ENCODE results near the gene RAPGEF4. TPM values are rescaled to one million over a fixed set of nuclear protein-coding genes. Genes with fewer than 3 reads are reported as not detected.

RAPGEF4 gene
- total RNA-seq, 6 experiments from 2014 or later, result 9.5 to 18.4 (median 14.7) TPM

DNA sequence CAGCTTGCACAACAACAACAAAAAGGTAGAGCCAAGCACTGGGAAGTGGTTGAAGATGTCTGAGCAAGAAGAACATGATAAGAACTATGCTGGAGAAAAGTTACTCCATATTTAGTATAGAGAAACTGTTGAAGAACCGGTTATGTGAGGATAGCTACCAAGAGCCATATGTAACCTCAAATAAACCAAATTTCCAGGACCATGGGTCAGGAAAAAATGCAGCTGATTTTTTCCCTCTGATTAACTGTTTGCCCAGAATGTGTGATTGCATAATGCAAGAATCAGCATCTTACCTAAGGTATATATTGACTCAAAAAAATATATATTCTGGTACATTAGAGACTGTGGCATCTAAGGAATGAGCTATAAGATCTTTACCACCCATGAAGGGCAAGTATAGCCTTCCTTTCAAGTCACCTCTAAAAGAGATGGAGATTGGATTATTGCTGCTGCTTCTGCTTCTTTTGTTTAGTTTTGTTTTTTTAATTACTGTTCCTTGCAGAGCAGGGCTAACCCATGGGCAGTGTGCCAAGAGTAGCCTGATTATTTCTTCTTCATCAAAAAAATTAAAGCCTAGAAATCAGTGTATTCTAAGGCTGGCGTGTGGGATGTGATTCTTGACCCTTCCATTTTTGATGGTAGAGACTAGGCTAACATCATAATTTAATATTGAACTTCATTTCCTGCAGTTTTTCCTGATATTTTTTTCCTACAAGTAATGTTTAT lies 263.1 kb downstream of the RAPGEF4 start:
- 86% methylated on average over 2 of the region's 2 CpGs for WGBS (ENCODE audit: insufficient coverage, low coverage, low lambda C conversion rate, missing lambda C conversion rate)
- intact Hi-C loops (cut with DNase I), result no loop called here

DNA sequence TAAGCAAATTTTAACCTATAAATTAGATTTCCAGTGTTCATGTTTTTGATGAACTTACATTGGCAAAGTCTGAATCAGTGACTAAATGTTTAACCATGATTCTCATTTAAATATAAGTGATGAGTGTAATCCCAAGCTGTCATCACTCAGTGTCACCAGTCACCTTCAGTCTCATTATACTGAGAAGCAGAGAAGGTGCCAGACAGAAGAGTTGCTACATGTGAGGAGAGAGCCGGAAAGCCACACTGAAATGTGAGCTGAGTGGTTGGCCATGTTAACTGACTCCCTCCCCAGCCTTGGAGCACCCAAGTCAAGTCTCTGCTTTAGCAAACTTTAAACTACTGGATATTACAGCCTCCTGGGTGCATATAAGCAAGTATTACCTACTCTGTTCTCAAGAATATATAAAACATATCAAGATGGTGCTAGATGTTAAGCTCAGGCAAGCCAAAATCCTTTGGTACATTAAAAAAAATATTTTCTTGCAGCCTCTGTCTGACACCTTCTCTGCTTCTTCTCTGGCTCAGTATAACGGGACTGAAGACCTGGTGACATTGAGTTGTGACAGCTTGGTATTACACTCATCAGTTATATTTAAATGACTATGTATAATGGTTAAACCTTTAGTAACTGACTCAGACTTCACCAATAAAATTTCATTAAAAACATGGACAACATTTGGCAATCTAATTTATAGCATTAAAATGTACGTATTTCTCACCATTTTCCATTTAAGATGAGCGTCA lies 264.2 kb downstream of the RAPGEF4 start:
- TF ChIP-seq, protein P1, sequence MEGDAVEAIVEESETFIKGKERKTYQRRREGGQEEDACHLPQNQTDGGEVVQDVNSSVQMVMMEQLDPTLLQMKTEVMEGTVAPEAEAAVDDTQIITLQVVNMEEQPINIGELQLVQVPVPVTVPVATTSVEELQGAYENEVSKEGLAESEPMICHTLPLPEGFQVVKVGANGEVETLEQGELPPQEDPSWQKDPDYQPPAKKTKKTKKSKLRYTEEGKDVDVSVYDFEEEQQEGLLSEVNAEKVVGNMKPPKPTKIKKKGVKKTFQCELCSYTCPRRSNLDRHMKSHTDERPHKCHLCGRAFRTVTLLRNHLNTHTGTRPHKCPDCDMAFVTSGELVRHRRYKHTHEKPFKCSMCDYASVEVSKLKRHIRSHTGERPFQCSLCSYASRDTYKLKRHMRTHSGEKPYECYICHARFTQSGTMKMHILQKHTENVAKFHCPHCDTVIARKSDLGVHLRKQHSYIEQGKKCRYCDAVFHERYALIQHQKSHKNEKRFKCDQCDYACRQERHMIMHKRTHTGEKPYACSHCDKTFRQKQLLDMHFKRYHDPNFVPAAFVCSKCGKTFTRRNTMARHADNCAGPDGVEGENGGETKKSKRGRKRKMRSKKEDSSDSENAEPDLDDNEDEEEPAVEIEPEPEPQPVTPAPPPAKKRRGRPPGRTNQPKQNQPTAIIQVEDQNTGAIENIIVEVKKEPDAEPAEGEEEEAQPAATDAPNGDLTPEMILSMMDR (IDR thresholded peaks at IDR 0.05), result no peak
- TF ChIP-seq POLR2A (IDR thresholded peaks at IDR 0.05), result no peak
- ATAC-seq (no peak), DNase-seq (no peak)
- Histone ChIP-seq H3K4me3 (no peak overlapping the region), H3K4me1 (peaks cover 0 to 11% (median 0%) of the 10 kb centered on the region in 4 donors), H3K27me3 (no peaks in the 10 kb centered on the region), H3K27ac (no peak overlapping the region), H3K9me3 (no peaks in the 10 kb centered on the region), H3K36me3 (no peaks in the 10 kb centered on the region)
- intact Hi-C loops (cut with DNase I), result no loop called here
- WGBS (ENCODE audit: insufficient coverage, low coverage, low lambda C conversion rate, missing lambda C conversion rate), result 94% methylated on average over 4 of the region's 4 CpGs

More for the DNA sequence above, 263.1 kb downstream of the RAPGEF4 start:
- H3K9me3 ChIP-seq, result no peaks in the 10 kb centered on the region
- no peak overlapping the region for H3K4me3 ChIP-seq
- H3K4me1 ChIP-seq, result peaks cover 0 to 11% (median 0%) of the 10 kb centered on the region in 4 donors
- DNase-seq (no peak), ATAC-seq (no peak)
- no peak overlapping the region for H3K27ac ChIP-seq
- H3K27me3 ChIP-seq, result no peaks in the 10 kb centered on the region
- TF ChIP-seq, protein P1 (IDR thresholded peaks at IDR 0.05), result no peak
- TF ChIP-seq POLR2A (IDR thresholded peaks at IDR 0.05), result no peak
- H3K36me3 ChIP-seq, result no peaks in the 10 kb centered on the region

DNA sequence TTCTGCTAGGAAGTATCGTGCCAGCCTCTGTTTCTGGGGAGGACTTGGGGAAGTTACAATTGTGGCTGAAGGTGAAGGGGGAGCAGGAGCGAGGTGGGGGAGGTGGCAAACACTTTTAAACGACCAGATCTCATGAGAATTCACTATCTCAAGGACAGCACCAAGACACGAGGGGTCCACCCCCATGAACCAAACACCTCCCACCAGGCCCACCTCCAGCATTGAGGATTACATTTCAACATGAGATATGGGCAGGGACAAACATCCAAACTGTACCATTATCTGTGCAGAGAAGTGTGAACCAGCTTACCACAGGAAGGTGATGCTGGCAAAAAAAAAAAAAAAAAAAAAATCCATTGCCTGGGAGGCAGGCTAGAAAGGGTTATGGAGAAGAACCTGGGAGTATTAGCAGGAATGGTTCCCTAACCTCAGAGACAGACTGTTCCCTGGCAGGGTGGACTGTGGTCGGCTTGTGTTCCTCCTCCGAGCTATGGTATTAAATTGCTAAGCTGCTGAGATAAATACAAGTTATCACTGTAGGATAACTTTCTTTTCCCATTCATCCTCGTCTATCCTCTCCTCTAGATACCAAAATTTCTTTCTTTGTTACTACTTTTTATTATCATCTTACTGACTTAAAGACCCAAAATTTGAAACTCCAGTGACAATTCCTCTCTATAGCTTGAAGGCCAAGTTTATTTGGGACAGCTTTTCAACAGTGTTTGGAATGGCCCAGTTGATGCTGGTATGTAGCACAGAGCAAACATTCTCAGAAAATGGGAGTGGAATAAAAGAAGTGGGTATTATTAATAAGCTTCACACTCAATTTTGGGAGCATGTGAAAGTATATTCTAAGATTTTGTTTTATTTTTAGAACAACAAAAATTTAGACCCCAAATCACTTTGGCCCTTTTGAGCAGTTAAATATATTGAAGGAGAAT lies 266.3 kb downstream of the RAPGEF4 start:
- Histone ChIP-seq H3K36me3 (no peaks in the 10 kb centered on the region), H3K27me3 (no peaks in the 10 kb centered on the region), H3K4me3 (no peak overlapping the region), H3K27ac (no peak overlapping the region), H3K9me3 (no peaks in the 10 kb centered on the region), H3K4me1 (peaks cover 0 to 11% (median 0%) of the 10 kb centered on the region in 4 donors)
- ATAC-seq, result no peak
- 82% methylated on average over 6 of the region's 7 CpGs for WGBS (ENCODE audit: insufficient coverage, low coverage, low lambda C conversion rate, missing lambda C conversion rate)
- intact Hi-C loops (cut with DNase I), result no loop called here
- DNase-seq, result no peak
- TF ChIP-seq POLR2A (IDR thresholded peaks at IDR 0.05), result no peak
- TF ChIP-seq, protein P1 (IDR thresholded peaks at IDR 0.05), result no peak

DNA sequence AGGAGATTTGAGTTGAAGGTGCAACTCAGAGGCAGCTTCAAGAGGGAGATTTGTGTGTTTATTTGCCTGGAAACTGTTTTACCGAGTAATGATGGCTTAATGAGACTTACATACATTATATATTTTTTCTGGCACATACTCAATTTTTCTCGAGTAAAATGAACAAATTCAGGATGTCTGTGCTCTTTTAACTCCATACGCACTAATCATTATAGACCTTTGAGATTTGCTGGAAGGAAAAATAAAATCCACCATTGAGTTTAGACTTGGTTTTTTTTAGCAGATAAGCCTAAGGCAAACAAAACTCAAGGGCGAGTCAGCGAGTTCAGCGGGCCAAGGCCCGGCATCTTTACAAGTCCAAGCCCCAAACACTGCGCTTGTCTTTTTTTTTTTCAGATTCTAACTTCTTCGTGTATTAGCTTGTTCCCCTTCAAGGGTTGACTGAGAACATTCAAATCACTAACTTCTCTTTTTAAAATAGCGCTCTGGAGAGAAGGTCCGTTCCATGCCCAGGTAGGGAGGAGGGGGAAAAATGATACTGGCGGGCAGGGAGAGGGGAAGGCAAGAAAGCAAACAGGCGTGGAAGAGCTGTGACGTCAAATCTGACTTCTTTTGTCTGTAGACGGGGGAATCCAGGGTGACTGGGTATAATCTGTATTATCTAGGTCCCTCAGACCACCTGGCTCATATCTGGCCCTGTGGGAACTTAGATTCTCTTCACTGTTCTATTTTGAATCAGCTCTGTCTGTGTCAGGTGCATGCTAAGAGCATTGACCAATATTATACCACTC lies 267.3 kb downstream of the RAPGEF4 start:
- whole genome bisulfite sequencing (ENCODE audit: insufficient coverage, low coverage, low lambda C conversion rate, missing lambda C conversion rate), result 66% methylated on average over 13 of the region's 15 CpGs

More for the DNA sequence above, 267.3 kb downstream of the RAPGEF4 start:
- Histone ChIP-seq H3K4me3 (no peak overlapping the region), H3K27me3 (no peaks in the 10 kb centered on the region), H3K9me3 (no peaks in the 10 kb centered on the region), H3K4me1 (peaks cover 0 to 11% (median 0%) of the 10 kb centered on the region in 4 donors), H3K36me3 (no peaks in the 10 kb centered on the region), H3K27ac (no peak overlapping the region)
- intact Hi-C loops (cut with DNase I), result no loop called here
- ATAC-seq, result peak in 2 of 4 donors; percentile 24 to 39
- TF ChIP-seq, protein P1 (IDR thresholded peaks at IDR 0.05), result no peak
- no peak for TF ChIP-seq POLR2A (IDR thresholded peaks at IDR 0.05)
- no peak for DNase-seq
